Mucosa of gallbladder (tissue), 1 donor: ENCODE data around the gene ARIH1. TPM values are rescaled to one million over a fixed set of nuclear protein-coding genes. Genes with fewer than 3 reads are reported as not detected.

Experiments
- DNase-seq: peaks from one replicate; pipeline ENCODE4 v3.0.0-alpha.2; 2020; ENCODE audit warnings: low spot score
- total RNA-seq: library from RNA; stranded (reverse); gene quantifications from one replicate; pipeline ENCODE4 v1.2.1, GENCODE V29; 2021
- donor health status: DM: no; HTN: no; CAD: no.

The ARIH1 gene
- total RNA-seq, 1 donor from 2014 or later, result 157 TPM

DNA sequence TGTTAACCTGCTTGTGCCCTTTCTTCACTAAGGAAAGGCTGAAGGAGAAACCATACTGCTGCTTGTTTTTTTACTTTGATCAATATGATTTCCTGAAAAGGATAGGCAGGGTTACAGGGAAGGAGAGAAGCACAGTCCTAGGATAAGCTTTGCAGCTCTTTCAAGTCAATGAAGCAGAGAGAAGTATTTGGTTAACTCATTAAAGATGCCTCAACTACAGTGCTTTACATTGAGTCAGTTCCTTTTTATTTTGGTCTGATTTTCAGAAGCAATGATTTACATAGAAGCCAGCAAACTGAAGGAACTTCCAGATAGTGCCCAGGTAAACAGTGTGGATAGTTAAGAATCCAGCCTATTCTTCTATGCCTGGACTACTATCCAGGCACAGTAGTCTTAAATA lies 64.8 kb downstream of the ARIH1 start:
- DNase-seq, result no peak

DNA sequence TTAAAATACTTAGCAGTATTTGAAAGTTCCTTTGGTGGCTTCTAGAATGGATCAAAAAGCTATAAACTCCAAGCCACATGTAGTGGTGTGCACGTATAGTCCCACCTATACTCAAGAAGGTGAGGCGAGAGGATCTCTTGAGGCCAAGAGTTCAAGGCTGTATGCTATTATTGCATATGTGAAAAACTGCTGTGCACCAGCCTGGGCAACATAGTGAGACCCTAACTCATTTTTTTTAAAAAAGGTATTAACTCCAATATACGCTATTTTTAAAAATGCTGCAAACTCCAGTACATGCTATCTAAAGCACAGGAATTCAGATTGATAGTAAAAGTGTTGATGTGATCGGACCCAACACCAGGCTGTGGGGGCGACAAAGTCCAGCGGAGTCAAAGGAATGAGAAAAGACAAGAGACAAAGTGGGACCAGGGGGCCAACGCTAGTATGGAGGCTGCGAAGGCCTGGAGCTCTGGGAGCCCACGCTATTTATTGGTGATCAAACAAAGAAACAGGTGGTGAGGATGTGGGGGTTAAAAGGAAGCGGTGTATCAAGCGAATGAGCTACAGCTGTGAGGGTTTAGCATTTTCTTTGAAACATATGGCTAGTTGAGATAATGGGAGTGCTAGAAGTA lies 66.6 kb downstream of the ARIH1 start:
- DNase-seq, result no peak

DNA sequence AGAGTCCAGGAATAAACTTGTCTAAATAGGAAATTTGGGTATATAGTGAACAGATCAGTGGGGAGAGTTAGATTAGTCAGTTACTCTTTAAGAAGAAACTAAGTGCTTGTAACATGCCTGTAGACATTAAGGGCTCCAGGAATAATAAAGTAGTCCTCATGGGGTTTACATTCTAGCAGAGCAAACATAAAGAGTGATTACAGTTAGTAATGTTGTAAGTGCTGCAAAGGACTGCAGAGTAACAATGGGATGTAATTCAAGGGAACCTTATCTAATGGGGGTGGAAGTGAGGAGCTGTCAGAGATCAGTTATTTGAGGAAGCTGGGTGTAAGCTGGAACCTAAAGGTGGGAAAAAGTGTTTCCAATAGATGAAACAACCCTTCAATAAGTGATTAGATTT lies 67.5 kb downstream of the ARIH1 start:
- DNase-seq, result no peak

DNA sequence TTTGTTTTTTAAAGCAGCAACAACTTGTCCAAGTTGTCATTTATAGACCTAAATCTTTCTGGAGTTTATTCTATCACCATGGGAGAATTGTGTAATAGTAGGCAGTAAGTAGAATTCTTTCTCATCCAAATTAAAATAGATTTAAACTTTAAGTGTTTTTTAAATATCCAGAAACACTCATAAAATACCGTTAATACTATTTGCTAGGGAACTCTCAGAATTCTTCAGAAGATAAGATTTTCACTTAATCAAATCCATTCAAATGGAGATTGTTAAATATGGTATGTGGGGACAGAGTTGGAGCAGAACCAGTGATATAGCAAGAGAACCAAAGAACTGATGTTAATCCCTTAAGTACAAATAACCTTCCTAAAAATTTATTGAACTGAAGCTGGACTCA lies 71.0 kb downstream of the ARIH1 start:
- DNase-seq, result no peak

DNA sequence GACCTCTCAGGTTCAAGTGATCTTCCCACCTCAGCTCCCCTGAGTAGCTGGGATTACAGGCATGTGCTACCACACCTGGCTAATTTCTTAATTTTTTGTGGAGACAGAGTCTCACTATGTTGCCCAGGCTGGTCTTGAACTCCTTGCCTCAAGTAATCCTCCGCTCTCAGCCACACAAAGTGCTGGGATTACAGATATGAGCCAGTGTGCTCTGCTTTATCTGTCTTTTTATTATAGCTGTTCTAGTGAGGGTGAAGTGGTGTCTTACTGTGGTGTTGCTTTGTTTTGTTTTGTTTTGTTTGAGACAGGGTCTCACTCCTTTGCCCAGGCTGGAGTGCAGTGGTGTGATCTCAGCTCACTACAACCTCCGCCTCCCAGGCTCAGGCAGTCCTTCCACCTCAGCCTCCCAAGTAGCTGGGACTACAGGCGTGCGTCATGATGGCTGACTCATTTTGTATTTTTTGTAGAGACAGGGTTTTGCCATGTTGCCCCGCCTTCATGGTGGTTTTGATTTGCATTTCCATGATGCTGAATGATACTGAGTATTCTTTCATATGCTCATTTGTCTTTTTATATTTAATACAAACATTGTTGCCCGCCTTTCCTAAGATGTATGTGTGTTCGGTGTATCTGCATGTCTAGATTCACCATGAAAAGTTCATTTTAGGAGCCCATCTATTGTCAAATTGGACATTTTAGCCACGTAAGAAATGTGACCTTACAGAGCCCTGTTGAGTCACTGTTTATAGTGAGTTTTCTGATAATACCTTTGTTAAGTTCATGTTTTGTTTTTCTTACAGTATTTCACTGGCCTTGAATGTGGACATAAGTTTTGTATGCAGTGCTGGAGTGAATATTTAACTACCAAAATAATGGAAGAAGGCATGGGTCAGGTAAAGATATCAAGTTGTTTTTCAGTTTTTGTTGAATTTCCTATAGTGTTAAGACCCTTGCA lies 80.6 kb downstream of the ARIH1 start:
- no peak for DNase-seq

DNA sequence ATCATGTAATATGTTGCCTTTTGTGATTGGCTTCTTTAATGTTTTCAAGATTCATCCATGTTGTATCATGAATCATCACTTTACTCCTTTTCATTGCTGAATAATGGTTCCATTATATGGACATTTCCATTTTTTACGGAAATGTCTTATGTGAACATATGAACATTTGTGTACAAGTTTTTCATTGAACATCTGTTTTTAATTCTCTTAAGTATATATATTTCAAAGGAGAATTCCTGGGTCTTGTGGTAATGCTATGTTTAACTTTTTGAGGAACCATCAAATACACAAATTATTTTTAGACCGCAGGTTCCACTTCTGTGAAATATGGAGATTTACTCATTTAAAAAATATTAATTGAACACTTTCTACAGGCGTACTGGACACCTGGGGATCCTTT lies 85.7 kb downstream of the ARIH1 start:
- no peak for DNase-seq

DNA sequence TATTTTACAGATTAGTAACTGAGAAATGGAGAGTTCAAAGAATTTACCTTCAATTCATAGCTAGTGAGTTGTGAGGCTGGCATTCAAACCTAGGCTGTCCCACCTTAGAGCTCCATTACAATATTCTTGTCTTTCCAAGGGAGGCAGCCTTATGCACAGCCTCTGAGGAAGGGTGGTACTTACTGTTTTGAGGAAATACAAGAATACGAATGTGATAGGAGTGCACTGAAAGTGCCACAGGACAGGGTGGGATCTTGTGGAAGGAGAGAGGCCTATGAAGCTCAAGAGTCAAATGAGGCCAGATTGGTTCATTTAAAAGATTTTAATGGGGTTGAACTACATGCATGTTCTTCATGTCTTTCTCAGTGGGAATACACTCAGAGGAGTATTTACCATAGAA lies 86.3 kb downstream of the ARIH1 start:
- DNase-seq, result no peak

DNA sequence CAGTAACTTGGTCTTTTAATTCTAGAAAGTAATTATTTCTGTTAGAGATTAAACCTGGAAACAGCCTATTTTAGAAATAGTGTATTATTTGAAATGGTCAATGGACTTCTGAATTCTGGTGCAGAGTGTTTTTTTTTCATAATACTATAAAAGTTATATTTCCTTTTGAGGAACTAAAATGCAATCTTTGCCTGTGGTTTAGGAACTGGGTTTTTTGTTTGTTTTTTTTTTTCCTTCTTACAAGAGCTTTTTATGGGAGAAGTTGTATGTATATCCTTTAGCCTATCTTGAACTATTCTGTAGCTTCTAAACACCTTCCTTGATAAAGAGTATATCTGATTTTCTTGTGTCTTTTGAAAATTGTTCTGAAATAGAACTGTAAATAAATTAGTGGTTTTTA lies 88.3 kb downstream of the ARIH1 start:
- DNase-seq, result no peak

DNA sequence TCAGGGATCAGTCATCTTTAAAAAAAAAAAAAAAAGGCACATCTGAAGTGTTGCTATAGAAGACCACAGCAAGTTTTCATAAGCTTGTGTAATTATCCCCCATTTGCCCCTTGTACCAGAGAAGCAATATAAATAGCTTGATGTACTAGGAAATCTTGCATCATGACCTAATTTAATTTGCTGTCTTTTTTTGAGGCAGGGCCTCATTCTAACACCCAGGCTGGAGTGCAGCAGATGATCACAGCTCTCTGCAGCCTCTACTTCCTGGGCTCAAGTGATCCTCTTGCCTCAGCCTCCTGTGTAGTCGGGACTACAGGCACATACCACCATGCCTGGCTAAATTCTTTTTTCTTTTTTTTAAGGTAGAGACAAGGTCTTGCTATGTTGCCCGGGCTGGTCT lies 88.7 kb downstream of the ARIH1 start:
- no peak for DNase-seq

DNA sequence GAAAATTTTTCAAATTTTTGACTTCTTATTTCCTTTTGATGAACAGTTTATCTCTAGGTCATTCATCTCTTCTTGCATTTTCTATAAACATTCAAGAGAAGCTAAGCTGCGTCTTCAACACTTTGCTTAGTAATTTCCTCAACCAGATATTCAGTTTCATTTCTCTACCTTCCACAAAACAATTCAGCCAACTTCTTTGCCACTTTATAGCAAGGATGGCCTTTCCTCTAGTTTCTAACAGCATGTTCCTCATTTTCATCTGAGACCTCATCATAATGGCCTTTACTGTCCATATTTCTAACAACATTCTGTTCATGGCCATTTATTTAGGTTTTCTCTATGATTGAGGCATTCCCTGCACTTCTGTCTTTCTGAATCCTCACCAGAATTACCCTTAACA lies 90.0 kb downstream of the ARIH1 start:
- no peak for DNase-seq

DNA sequence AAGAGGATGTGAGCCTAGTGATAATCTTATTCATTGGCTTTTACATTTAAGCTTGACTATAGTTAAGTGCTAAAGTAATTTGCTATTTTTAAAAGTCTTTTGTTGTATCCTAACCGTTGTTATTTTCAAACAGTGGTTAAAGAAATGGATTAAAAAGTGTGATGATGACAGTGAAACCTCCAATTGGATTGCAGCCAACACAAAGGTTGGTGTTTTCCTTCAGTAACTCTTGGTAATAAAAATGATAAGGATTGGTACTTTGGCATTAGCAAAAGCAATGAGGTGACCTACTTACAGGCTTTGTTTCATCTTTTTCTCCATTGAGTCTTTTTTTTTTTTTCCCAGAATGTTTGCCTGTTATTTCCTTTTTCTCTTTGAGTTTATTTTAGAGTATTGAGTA lies 92.8 kb downstream of the ARIH1 start:
- no peak for DNase-seq

DNA sequence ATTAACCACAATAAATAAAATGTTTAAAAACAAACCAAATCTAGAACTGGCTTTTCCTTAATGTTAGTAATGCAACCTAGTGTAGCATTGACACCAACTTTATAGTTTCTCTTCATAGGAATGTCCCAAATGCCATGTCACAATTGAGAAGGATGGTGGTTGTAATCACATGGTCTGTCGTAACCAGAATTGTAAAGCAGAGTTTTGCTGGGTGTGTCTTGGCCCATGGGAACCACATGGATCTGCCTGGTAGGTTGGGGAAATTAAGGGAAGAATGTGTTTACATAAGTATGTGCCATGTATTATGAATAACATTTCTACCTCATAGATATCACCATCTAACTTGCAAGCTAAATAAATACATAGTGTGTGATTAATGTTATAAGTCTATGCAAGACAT lies 95.9 kb downstream of the ARIH1 start:
- no peak for DNase-seq

DNA sequence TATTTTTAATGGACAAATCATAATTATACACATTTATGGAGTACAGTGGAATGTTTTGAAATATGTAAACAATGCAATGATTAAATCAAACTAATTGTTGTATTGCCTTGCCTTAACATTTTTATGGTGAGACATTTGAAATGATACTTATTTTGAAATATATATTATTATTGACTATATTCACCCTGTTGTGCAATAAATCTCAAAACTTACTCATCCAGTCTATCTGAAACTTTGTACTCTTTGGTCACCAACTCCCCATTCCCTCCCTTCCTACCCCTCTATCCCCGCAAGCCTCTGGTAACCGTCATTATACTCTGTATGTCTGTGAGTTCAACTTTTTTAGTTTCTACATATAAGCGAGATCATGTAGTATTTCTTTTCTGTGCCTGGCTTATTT lies 105.7 kb downstream of the ARIH1 start:
- no peak for DNase-seq

DNA sequence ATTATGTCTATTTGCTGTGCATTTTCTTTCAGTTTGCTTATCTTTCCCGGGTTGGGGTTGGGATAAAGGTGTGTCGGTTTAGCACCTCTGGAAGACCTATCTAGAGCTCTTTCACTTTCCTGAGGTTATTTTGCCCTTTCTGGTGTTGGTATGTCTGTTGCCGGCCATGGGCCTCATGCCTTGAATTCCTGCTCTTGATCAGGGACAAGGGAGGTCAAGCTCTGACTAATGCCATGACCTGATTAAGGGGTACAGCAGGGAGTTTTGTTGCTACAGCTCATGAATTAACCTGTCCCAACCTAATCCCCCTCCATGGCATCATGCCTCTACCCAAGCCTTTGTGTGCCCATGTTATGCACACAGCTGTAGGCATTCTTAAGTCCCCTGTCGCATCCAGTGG lies 109.9 kb downstream of the ARIH1 start:
- DNase-seq, result no peak

DNA sequence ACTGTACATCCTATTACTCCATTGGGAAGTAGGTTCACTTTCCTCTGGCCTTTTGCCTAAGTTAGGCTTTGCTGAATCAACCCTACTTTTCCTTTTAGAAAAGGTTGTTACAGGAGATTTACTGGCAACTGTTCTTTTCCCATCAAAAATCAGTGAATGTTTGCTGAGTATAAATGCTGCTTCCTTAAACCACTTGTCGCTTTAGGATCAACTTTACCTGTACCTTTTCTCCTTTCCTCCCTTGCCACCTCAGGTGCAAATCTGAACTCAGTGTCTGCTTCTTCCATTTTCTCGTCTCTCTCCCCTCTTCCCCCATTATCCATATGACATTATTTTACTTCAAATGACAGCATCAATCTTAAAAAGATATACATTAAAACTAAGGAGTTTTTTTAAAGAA lies 110.9 kb downstream of the ARIH1 start:
- no peak for DNase-seq

DNA sequence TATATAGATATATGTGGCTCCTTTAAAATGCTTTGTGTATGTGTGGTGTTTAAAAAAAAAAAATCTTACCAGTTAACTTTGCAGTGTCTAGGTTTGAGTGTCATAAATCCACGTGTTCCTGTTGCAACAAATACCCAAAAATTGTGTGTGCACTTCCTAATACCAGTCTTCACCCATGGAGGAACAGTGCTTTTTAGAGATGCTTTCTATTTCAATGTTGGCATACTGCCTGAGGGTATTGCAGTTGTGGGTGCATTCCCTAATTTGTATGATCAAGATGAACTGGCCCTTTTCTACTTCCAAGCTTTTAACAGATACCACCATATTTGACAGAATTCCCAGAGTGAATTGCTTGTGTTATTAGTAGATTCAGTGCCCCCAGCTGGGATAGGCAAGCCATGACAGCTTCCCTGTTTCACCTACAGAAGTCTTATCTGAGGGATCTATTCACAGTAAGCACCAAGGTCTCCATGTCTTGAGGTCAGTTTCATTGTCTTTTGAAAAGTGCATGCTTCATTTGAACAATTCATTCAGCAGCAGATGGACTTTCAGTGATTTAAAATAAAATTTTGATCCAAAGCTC lies 111.4 kb downstream of the ARIH1 start:
- no peak for DNase-seq

DNA sequence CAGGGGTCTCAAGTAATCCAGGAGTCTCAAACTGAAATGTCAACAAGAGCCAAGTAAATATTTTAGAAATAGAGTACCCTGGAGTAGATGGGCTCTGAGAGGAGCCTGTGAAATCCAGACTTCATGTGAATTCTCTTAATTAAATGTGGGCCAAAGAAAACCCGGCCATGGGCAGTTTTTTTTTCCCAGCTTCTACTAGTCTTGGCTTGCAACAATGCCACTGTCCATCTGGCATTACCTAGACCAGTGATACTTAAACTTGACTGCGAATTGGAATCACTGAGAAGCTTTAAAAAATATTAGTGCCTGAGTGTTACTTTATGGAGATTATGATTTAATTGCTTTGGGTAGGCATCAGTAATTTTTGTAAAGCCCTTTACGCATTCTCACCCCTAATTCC lies 114.0 kb downstream of the ARIH1 start:
- DNase-seq, result no peak

DNA sequence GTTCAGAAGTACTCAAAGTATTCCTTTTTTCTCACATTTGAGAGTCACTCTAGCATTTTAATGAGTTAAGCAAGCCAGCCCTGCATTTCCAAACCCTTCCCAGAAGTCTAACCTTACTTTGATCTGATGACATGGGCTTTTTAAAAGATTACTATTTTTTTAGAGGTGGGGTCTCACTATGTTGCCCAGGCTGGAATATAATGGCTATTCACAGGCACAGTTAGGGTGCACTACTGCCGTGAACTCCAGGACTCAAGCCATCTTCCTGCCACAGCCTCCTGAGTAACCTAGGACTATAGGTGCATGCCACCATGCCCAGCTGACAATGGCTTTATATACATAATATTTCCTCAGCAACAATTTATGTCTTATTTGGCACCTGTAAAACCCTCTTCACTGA lies 116.3 kb downstream of the ARIH1 start:
- DNase-seq, result no peak

DNA sequence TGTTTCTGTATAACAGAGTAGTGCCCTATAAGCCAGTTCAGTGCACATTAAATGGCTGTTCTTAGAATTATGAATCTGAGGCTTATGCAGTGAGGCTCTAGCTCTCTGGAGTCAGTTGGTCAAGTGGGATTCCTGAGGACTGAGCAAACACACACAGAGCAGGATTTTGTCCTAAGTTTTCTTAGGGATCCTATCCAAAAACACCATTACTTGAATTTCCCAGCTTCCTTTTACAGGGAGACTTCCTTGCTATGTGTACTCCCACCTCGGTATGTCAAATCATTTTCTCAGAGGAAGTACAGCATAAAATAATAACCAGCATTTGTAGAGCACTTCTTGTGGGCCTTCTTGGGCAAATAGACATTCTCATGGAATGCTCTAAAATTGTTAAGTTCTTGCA lies 117.2 kb downstream of the ARIH1 start:
- DNase-seq, result no peak

DNA sequence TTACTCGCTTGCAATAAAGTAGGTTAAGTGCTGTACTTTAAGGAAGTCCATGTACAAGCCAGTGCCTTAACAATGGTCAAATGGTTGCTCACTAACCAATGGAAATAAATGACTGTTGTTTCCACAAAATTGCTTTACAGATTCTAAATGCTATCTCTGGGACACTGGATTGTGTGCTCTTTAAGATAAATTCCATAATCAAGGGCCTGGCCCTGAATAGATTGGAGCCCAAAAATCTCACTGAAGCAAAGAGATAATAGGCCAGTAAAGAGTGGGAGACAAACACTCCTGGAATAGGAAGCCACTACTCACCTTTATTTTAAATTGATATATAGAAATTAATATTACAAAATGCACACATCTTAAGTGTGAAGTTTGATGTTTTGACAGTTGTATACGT lies 118.0 kb downstream of the ARIH1 start:
- no peak for DNase-seq

DNA sequence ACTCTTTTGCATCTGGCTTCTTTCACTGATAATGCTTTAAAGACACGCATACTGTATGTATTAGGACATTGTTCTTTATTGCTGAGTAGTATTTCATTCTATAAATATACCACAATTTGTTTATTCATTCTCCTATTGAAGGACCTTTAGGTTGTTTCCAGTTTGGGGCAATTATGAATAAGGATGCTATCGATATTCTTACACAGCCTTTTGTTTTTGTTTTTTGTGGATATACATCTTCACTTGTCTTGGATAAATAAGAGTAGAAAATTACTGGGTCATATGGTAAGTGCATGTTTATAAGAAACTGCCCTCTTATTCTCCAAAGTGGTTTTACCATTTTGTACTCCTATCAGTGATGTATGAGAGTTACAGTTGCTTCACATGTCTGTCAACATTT lies 118.5 kb downstream of the ARIH1 start:
- DNase-seq, result no peak

DNA sequence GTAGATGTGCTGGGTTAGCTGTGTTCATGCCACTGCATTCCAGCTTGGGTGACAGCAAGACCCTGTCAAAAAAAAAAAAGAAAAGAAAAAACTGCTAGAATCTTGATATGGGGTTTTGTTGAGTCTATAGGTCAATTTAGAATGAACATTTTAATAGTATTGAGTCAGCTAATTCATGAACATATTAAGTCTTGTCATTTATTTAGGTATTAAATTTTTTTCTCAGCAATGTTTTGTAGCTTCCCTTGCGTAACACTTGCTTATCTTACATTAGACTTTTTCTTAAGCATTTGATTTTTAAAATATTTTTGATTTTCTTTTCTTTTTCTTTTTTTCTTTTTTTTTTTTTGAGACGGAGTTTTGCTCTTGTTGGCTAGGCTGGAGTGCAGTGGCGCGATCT lies 119.7 kb downstream of the ARIH1 start:
- no peak for DNase-seq

DNA sequence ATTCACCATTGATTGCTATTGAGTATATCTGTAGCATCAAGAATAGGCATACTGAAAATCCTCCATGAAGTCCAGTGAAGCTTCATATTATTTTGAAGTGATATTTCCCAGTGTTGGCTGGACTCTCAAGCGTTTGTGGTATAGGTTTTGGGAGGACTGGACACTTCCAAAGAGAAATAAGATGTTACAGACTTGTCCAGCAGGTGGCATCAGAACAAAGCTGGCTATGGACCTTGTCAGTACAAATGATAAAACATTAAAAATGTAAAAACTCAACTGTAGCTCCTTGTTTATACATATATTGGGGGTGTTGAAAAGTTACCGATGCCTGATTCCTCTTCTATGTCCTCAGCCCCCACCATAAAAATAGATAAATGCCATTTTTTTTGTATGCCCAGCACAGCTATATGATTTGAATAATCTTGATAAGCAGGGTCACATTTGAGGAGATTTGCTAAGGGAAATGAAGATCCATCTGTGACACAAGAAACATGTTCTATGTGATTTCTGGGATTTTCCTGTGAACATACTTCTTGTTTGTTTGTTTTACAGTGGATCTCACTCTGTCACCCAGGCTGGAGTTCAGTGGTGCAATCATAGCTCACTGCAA lies 125.8 kb downstream of the ARIH1 start:
- DNase-seq, result no peak
